Natural killer cell (primary cell): ENCODE data around the gene CGREF1. TPM values are rescaled to one million over a fixed set of nuclear protein-coding genes. Genes with fewer than 3 reads are reported as not detected.

Experiments
- ATAC-seq, 3 donors: fragments of 150-1000 bp in 2 of 3; fragments of 200-7000 bp in 1 of 3; cut with Tn5 transposase; 1 replicate in 1 of 3; 2 replicates in 2 of 3; pipeline ENCODE4 v1.10.0; 2021; ENCODE audit warnings: mild to moderate bottlenecking in 2 of 3, moderate library complexity in 2 of 3
- DNase-seq, 2 donors: peaks; one replicate each; pipeline versions ENCODE4 v3.0.0 to v3.0.0-alpha.2; 2013 to 2021; ENCODE audit warnings: mixed read lengths in 1 of 2
- H3K27ac ChIP-seq: one replicate; pipeline ENCODE4 v1.5.1; 2013; ENCODE audit warnings: mild to moderate bottlenecking, low read length
- H3K27me3 ChIP-seq: one replicate; pipeline ENCODE4 v1.6.1; 2013; ENCODE audit warnings: low read length; ENCODE audit not compliant: control insufficient read depth, insufficient read depth
- H3K36me3 ChIP-seq: one replicate; pipeline ENCODE4 v1.6.1; 2013; ENCODE audit warnings: low read length; ENCODE audit not compliant: control insufficient read depth, insufficient read depth
- H3K4me1 ChIP-seq: one replicate; pipeline ENCODE4 v1.6.1; 2013; ENCODE audit warnings: low read length; ENCODE audit not compliant: control insufficient read depth, insufficient read depth
- H3K4me3 ChIP-seq: one replicate; pipeline ENCODE4 v1.5.1; 2013; ENCODE audit warnings: low read length
- H3K9me3 ChIP-seq: one replicate; pipeline ENCODE4 v1.6.1; 2013; ENCODE audit warnings: low read length; ENCODE audit not compliant: control insufficient read depth, insufficient read depth
- H3K27ac Mint-ChIP-seq, 2 donors: one replicate each; pipeline ENCODE4 v1.8.0; 2022; ENCODE audit warnings: mild to moderate bottlenecking in 2 of 2, mixed read lengths in 2 of 2, moderate library complexity in 1 of 2
- H3K27me3 Mint-ChIP-seq, 2 donors: one replicate each; pipeline ENCODE4 v1.8.0; 2022; ENCODE audit warnings: low read depth in 2 of 2, mixed read lengths in 2 of 2
- H3K36me3 Mint-ChIP-seq: one replicate; pipeline ENCODE4 v1.8.0; 2022; ENCODE audit warnings: mixed read lengths
- H3K4me1 Mint-ChIP-seq, 2 donors: one replicate each; pipeline ENCODE4 v1.8.0; 2022; ENCODE audit warnings: mixed read lengths in 2 of 2
- H3K4me3 Mint-ChIP-seq: one replicate; pipeline ENCODE4 v1.8.0; 2022; ENCODE audit warnings: mild to moderate bottlenecking, moderate library complexity, mixed read lengths
- H3K9me3 Mint-ChIP-seq, 2 donors: one replicate each; pipeline ENCODE4 v1.8.0; 2022; ENCODE audit warnings: mixed read lengths in 2 of 2
- WGBS: methylation state at CpG from one replicate; pipeline ENCODE4 v1.1.7; 2013; ENCODE audit warnings: missing lambda C conversion rate; ENCODE audit not compliant: insufficient coverage; 5-methylcytosine and 5-hydroxymethylcytosine counted together
- intact Hi-C: fragments of 100-400 bp; cut with micrococcal nuclease; formaldehyde crosslinking; loops from one replicate; pipeline ENCODE4 v1.14.2; 2022
- total RNA-seq, 4 donors: library from RNA; stranded (reverse); fragments of 120-200 nt in 1 of 4; gene quantifications; one replicate each; pipeline versions ENCODE4 v1.2.3 to v1.2.4, GENCODE V29; 2013 to 2022
- TF ChIP-seq, protein P1 (sequence below): fragments of 200-600 bp; IDR thresholded peaks from one replicate; pipeline ENCODE4 v1.8.0; 2022; ENCODE audit warnings: antibody characterized with exemption

The CGREF1 gene
- total RNA-seq, 3 donors from 2014 or later (not counting 1 experiment from before 2014, with no cell fraction given): not detected

DNA sequence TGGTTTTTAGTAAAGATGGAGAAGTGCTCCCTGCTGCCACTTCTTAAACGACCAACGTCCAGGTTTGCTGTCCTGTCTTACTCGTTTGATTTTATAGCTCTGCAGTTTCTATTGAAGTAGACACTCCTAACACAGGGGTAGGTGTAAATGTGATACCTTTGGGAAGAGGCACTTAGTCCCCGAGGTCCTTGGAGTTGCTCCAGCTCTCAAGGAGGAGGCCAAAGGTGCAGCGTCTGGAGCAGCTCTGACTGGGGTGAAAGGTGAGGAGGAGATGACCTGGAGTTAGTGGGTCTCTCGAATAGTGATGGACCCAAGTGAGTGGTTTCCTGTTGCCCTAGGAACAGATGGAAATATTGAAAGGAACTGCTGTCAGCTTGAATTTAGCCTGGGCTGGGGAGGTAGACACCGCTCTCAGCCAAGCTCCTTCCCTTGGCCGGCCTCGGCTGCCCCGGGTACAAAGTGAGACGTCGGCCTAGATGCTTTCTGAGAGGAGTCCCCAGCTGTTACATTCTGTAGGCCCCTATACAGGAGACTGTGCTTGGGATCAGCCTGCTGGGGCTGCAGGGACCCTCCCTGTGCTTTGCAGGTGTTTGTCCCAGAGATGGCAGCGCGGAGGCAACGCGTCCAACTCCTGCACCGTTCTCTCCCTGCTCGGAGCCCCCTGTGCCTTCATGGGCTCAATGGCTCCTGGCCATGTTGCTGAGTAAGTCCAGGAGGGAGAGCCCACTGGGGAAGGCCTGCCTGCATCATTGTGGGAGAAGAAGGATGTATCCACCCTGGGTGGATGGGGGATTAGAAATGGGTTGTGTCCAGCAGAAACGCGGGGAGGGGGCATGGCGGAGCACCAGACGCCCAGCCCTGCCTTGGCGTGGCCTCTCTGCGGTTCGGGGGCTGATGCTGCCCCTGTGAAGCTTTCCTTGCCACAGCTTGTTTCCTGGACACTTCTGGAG, 26.9 kb downstream of the CGREF1 start:
- Histone ChIP-seq H3K36me3 (no peaks in the 10 kb centered on the region), H3K27ac (no peak overlapping the region), H3K4me1 (peaks cover 13% of the 10 kb centered on the region), H3K27me3 (no peaks in the 10 kb centered on the region), H3K4me3 (no peak overlapping the region), H3K9me3 (no peaks in the 10 kb centered on the region)
- H3K36me3 Mint-ChIP-seq: no peaks in the 10 kb centered on the region
- peaks cover 4 to 20% of the 10 kb centered on the region in 2 donors for H3K4me1 Mint-ChIP-seq
- H3K27me3 Mint-ChIP-seq: no peaks in the 10 kb centered on the region
- TF ChIP-seq, protein P1, sequence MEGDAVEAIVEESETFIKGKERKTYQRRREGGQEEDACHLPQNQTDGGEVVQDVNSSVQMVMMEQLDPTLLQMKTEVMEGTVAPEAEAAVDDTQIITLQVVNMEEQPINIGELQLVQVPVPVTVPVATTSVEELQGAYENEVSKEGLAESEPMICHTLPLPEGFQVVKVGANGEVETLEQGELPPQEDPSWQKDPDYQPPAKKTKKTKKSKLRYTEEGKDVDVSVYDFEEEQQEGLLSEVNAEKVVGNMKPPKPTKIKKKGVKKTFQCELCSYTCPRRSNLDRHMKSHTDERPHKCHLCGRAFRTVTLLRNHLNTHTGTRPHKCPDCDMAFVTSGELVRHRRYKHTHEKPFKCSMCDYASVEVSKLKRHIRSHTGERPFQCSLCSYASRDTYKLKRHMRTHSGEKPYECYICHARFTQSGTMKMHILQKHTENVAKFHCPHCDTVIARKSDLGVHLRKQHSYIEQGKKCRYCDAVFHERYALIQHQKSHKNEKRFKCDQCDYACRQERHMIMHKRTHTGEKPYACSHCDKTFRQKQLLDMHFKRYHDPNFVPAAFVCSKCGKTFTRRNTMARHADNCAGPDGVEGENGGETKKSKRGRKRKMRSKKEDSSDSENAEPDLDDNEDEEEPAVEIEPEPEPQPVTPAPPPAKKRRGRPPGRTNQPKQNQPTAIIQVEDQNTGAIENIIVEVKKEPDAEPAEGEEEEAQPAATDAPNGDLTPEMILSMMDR: no peak
- 84% methylated on average over 25 of the region's 25 CpGs for whole genome bisulfite sequencing
- no peak for ATAC-seq
- intact Hi-C loops: no loop called here
- H3K4me3 Mint-ChIP-seq: no peak overlapping the region
- H3K9me3 Mint-ChIP-seq: no peaks in the 10 kb centered on the region
- DNase-seq: no peak
- H3K27ac Mint-ChIP-seq: no peak overlapping the region

DNA sequence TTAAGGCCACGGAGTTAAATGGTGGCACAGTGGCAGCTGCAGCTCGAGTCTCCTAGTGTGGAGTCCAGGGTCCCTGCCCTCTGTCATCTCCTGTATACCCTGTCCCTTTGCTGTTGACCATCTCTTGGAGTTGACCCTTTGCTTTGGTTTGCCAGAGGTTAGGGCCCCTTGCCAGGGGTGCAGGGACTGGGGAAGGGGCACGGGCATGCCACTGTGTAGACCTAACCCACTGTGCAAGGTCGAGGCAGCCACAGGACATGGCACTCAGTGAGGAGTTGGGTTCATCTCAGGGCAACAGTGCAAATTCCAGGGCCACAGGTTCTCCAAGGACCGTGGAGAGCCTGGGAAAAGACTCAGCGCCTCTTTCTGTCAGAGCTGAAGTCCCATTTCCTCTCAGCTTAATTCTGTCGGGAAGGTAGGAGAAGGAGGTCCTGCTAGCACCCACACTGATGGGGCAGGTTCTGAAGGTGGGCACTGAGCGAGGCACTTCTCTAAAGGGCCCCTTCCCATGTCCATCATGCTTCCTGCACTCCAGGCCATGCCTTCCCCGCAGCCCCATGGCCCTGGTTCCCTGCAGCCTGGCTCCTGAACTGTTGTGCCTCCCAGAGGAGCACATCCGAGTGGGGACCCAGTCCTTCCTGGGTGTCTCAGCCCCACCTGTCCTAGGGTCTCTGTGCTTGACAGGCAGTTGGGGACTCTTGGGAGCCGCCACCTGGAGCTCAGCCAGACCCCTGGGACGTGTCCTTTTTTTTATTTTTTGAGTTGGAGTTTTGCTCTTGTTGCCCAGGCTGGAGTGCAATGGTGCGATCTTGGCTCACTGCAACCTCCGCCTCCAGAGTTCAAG, 29.6 kb downstream of the CGREF1 start:
- Mint-ChIP-seq H3K4me1 (peaks cover 16 to 19% of the 10 kb centered on the region in 2 donors), H3K36me3 (no peaks in the 10 kb centered on the region), H3K9me3 (no peaks in the 10 kb centered on the region), H3K27me3 (no peaks in the 10 kb centered on the region), H3K4me3 (no peak overlapping the region), H3K27ac (no peak overlapping the region)
- Histone ChIP-seq H3K36me3 (no peaks in the 10 kb centered on the region), H3K27me3 (no peaks in the 10 kb centered on the region), H3K4me3 (no peak overlapping the region), H3K9me3 (no peaks in the 10 kb centered on the region), H3K27ac (no peak overlapping the region), H3K4me1 (peaks cover 21% of the 10 kb centered on the region)
- 95% methylated on average over 14 of the region's 14 CpGs for WGBS
- TF ChIP-seq, protein P1: no peak
- no peak for ATAC-seq
- intact Hi-C loops: loop anchor here (5.0 to 10.0 kb wide), 2 partner anchors 45 to 123 kb away; partner anchors contain the start of genes ATRAID, PREB, PRR30 and SLC5A6
- no peak for DNase-seq

DNA sequence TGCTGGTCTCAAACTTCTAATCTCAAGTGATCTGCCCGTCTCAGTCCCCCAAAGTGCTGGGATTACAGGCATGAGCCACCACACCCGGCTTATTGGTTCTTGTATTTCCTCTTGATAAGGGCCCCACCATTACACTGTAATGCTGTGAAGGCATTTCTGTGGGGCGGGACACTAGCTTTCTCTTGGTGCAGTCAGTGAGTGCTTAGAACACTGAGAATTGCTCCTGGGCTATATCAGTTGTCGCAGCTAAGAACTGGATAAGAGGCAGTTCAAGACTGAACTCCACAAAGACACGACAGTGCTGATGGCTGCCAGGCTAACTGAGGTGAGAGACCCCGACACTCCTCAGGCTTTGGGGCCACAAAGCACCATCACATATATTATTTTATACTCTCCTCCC, 30.3 kb downstream of the CGREF1 start:
- ATAC-seq (no peak), DNase-seq (no peak)
- no peak overlapping the region for H3K27ac Mint-ChIP-seq
- Histone ChIP-seq H3K9me3 (no peaks in the 10 kb centered on the region), H3K36me3 (no peaks in the 10 kb centered on the region), H3K27me3 (no peaks in the 10 kb centered on the region), H3K4me3 (no peak overlapping the region), H3K27ac (no peak overlapping the region), H3K4me1 (peaks cover 21% of the 10 kb centered on the region)
- peaks cover 16 to 24% of the 10 kb centered on the region in 2 donors for H3K4me1 Mint-ChIP-seq
- no peaks in the 10 kb centered on the region for H3K27me3 Mint-ChIP-seq
- intact Hi-C loops: loop anchor here (5.0 to 10.0 kb wide), 2 partner anchors 46 to 124 kb away; partner anchors contain the start of genes ATRAID, PREB, PRR30 and SLC5A6
- no peaks in the 10 kb centered on the region for H3K9me3 Mint-ChIP-seq
- no peaks in the 10 kb centered on the region for H3K36me3 Mint-ChIP-seq
- peak overlapping the region; percentile 61 for H3K4me3 Mint-ChIP-seq
- TF ChIP-seq, protein P1: no peak
- WGBS: 92% methylated on average over 6 of the region's 6 CpGs
